ENCODE measurements around the gene COL4A2.

Gene COL4A2

DNA sequence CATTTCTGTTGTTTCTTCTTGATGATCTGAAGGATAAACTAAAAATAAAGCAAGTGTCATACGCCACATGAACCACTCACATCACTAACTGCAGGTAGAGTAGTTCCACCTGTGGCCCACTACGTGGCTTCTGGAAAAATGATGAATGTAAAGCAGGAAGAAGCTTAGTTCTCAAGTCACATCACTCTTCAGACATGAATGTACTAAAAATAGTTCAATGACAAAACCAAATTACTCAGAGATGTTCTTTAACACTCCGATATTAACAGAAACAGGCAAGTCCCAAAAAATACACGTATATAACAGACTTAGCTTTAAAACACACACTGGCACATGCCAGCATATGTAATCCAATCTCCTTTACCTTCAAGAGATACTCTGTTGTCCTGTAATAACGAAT is 232.8 kb downstream of the COL4A2 start:
- no peaks in the 10 kb centered on the region for H3K79me2 ChIP-seq (ENCODE audit: low read length)
- H3F3A ChIP-seq (ENCODE audit: insufficient read depth, low read length), result no peaks in the 10 kb centered on the region
- H3K27me3 ChIP-seq (replicated peaks; ENCODE audit: insufficient read depth, low read length), result no peaks in the 10 kb centered on the region
- no peaks in the 10 kb centered on the region for H3K9me3 ChIP-seq (replicated peaks; ENCODE audit: insufficient read depth, low read length)
- no peak overlapping the region for H3K4me3 ChIP-seq (ENCODE audit: low read length)
- H3K9me2 ChIP-seq (replicated peaks; ENCODE audit: insufficient read depth, low read length), result no peaks in the 10 kb centered on the region
- no peaks in the 10 kb centered on the region for H3K4me1 ChIP-seq (ENCODE audit: low read length)
- no peaks in the 10 kb centered on the region for H3K36me3 ChIP-seq (replicated peaks; ENCODE audit: insufficient read depth, low read length)
- H2AFZ ChIP-seq (ENCODE audit: low read length), result no peak overlapping the region
- TF ChIP-seq EZH2 (optimal IDR thresholded peaks at IDR 0.05; ENCODE audit: low read depth, low read length) (no peak), EZH2phosphoT487 (IDR thresholded peaks at IDR 0.05; ENCODE audit: low read length) (no peak)
- TF ChIP-seq, protein P1, sequence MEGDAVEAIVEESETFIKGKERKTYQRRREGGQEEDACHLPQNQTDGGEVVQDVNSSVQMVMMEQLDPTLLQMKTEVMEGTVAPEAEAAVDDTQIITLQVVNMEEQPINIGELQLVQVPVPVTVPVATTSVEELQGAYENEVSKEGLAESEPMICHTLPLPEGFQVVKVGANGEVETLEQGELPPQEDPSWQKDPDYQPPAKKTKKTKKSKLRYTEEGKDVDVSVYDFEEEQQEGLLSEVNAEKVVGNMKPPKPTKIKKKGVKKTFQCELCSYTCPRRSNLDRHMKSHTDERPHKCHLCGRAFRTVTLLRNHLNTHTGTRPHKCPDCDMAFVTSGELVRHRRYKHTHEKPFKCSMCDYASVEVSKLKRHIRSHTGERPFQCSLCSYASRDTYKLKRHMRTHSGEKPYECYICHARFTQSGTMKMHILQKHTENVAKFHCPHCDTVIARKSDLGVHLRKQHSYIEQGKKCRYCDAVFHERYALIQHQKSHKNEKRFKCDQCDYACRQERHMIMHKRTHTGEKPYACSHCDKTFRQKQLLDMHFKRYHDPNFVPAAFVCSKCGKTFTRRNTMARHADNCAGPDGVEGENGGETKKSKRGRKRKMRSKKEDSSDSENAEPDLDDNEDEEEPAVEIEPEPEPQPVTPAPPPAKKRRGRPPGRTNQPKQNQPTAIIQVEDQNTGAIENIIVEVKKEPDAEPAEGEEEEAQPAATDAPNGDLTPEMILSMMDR (IDR thresholded peaks at IDR 0.05; ENCODE audit: low read length), result no peak
- no peak overlapping the region for H3K27ac ChIP-seq (ENCODE audit: low read length)
- no peak overlapping the region for H3K9ac ChIP-seq (ENCODE audit: low read length)
- H4K20me1 ChIP-seq (ENCODE audit: insufficient read depth, low read length), result no peaks in the 10 kb centered on the region
- DNase-seq, result no peak
- no peak overlapping the region for H3K4me2 ChIP-seq (ENCODE audit: low read depth, low read length)

DNA sequence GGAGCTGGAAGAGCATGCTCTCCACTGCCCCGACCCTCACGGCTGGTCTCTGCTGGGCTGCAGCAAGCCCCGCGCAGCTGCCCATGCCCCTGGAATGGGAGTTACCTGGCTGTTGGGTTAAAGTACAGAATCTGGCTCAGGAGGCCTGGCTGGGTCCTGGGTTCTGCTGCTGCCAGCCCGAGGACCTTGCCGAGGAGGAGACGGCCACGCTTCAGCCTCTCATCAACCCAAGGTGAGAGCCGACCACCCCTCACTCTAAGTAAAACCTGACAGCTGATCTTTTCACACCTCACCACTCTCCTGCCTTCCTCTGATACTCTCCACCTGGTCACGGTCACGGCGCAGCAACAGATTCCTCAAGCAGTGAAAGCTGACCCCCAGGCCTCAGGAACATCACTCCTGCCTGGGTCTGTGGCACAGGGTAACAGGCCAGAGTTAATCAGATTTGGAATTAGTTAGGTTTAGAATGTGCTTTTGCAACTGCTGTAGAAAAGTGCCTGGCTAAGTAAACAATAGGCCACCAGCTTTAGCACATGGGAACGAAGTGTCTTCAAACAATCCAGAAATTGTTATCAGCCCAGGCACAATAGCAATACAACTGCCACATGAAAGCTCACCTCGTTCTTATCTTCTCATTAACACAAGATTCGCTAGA is 233.9 kb downstream of the COL4A2 start:
- no peaks in the 10 kb centered on the region for H3K27me3 ChIP-seq (replicated peaks; ENCODE audit: insufficient read depth, low read length)
- TF ChIP-seq EZH2 (optimal IDR thresholded peaks at IDR 0.05; ENCODE audit: low read depth, low read length), result no peak
- TF ChIP-seq EZH2phosphoT487 (IDR thresholded peaks at IDR 0.05; ENCODE audit: low read length), result no peak
- TF ChIP-seq, protein P1 (IDR thresholded peaks at IDR 0.05; ENCODE audit: low read length), result no peak
- H3F3A ChIP-seq (ENCODE audit: insufficient read depth, low read length), result no peaks in the 10 kb centered on the region
- H3K9me3 ChIP-seq (replicated peaks; ENCODE audit: insufficient read depth, low read length), result no peaks in the 10 kb centered on the region
- H2AFZ ChIP-seq (ENCODE audit: low read length), result no peak overlapping the region
- H3K4me3 ChIP-seq (ENCODE audit: low read length), result no peak overlapping the region
- DNase-seq, result no peak
- no peaks in the 10 kb centered on the region for H3K9me2 ChIP-seq (replicated peaks; ENCODE audit: insufficient read depth, low read length)
- H3K4me2 ChIP-seq (ENCODE audit: low read depth, low read length), result no peak overlapping the region
- H3K27ac ChIP-seq (ENCODE audit: low read length), result no peak overlapping the region
- H3K4me1 ChIP-seq (ENCODE audit: low read length), result no peaks in the 10 kb centered on the region
- H3K9ac ChIP-seq (ENCODE audit: low read length), result no peak overlapping the region
- no peaks in the 10 kb centered on the region for H4K20me1 ChIP-seq (ENCODE audit: insufficient read depth, low read length)
- no peaks in the 10 kb centered on the region for H3K36me3 ChIP-seq (replicated peaks; ENCODE audit: insufficient read depth, low read length)
- H3K79me2 ChIP-seq (ENCODE audit: low read length), result no peaks in the 10 kb centered on the region

DNA sequence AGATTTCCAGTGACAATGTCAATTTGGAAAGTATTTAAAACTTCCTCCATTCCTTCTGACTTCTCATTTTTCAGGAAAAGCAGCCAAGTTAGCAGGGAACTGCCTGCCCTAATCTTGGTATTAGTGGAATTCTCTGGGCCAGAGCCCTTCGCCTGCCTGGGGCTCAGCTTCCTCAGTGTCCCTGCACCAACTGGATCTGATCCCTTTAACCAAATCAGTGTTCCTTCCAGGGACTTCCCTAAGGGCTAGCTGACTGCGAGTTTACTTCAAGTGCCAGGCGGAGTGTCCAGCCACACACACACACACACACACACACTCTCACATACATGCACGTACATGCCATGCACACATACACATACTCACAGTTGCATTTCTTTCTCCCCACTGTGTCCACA is 234.4 kb downstream of the COL4A2 start:
- Histone ChIP-seq H3K36me3 (replicated peaks; ENCODE audit: insufficient read depth, low read length) (no peaks in the 10 kb centered on the region), H4K20me1 (ENCODE audit: insufficient read depth, low read length) (no peaks in the 10 kb centered on the region), H3F3A (ENCODE audit: insufficient read depth, low read length) (no peaks in the 10 kb centered on the region), H2AFZ (ENCODE audit: low read length) (no peak overlapping the region), H3K9me2 (replicated peaks; ENCODE audit: insufficient read depth, low read length) (no peaks in the 10 kb centered on the region), H3K4me3 (ENCODE audit: low read length) (no peak overlapping the region), H3K27me3 (replicated peaks; ENCODE audit: insufficient read depth, low read length) (no peaks in the 10 kb centered on the region), H3K79me2 (ENCODE audit: low read length) (no peaks in the 10 kb centered on the region), H3K9me3 (replicated peaks; ENCODE audit: insufficient read depth, low read length) (no peaks in the 10 kb centered on the region), H3K4me1 (ENCODE audit: low read length) (no peaks in the 10 kb centered on the region), H3K9ac (ENCODE audit: low read length) (no peak overlapping the region), H3K4me2 (ENCODE audit: low read depth, low read length) (no peak overlapping the region), H3K27ac (ENCODE audit: low read length) (no peak overlapping the region)
- TF ChIP-seq, protein P1 (IDR thresholded peaks at IDR 0.05; ENCODE audit: low read length), result no peak
- no peak for TF ChIP-seq EZH2 (optimal IDR thresholded peaks at IDR 0.05; ENCODE audit: low read depth, low read length)
- TF ChIP-seq EZH2phosphoT487 (IDR thresholded peaks at IDR 0.05; ENCODE audit: low read length), result no peak
- DNase-seq, result no peak

All from MM.1S (cell line).